PC-9 (cell line): Measurements from ENCODE around the gene RC3H2. TPM values are rescaled to one million over a fixed set of nuclear protein-coding genes. Genes with fewer than 3 reads are reported as not detected.

Source experiments
- BruUV-seq: library from RNA; stranded (reverse); fragments of 400-500 nt; replicated peaks from 2 replicates; lab custom pipeline; 2021; lab: Mats Ljungman, UMichigan
- CTCF ChIA-PET: fragments of 300-600 bp; sonication (Branson Sonifier 250); formaldehyde crosslinking; loops from one replicate; lab custom pipeline; 2022; ENCODE audit warnings: antibody characterized with exemption; lab: Charles Lee
- POLR2A ChIA-PET: fragments of 300-600 bp; sonication (Branson Sonifier 250); formaldehyde crosslinking; loops from one replicate; lab custom pipeline; 2022; ENCODE audit warnings: antibody characterized with exemption; ENCODE audit not compliant: unreplicated experiment; lab: Charles Lee
- DNase-seq, 2 experiments: peaks; one replicate each; pipeline versions ENCODE4 v3.0.0 to v3.0.0-alpha.2; 2015 to 2022; ENCODE audit warnings: mixed read lengths in 1 of 2
- H2AFZ ChIP-seq: fragments of 200-600 bp; sonication (generic); 2 replicates; pipeline ENCODE4 v1.8.1; 2017; ENCODE audit warnings: antibody characterized with exemption
- H3F3A ChIP-seq: fragments of 200-600 bp; sonication (generic); 2 replicates; pipeline ENCODE4 v1.8.1; 2017; ENCODE audit warnings: antibody characterized with exemption, mild to moderate bottlenecking, low read depth; ENCODE audit not compliant: insufficient read depth
- H3K27ac ChIP-seq: fragments of 200-600 bp; sonication (generic); 2 replicates; pipeline ENCODE4 v1.6.1; 2016; ENCODE audit warnings: mixed run types
- H3K27me3 ChIP-seq: fragments of 200-600 bp; sonication (generic); 2 replicates; pipeline ENCODE4 v1.6.1; 2016; ENCODE audit warnings: low read depth, mixed run types; ENCODE audit not compliant: insufficient read depth
- H3K36me3 ChIP-seq: fragments of 200-600 bp; sonication (generic); 2 replicates; pipeline ENCODE4 v1.6.1; 2016; ENCODE audit warnings: low read depth, mixed run types
- H3K4me1 ChIP-seq: fragments of 200-600 bp; sonication (generic); replicated peaks from 2 replicates; pipeline ENCODE4 v1.6.1; 2016; ENCODE audit warnings: mixed run types; ENCODE audit not compliant: insufficient read depth
- H3K4me2 ChIP-seq: fragments of 200-600 bp; sonication (generic); 2 replicates; pipeline ENCODE4 v1.6.1; 2017; ENCODE audit warnings: mixed run types
- H3K4me3 ChIP-seq: fragments of 200-600 bp; sonication (generic); 2 replicates; pipeline ENCODE4 v1.6.1; 2016; ENCODE audit warnings: mixed run types
- H3K79me2 ChIP-seq: fragments of 200-600 bp; sonication (generic); 2 replicates; pipeline ENCODE4 v1.6.1; 2017; ENCODE audit warnings: low read depth, mixed run types
- H3K9me2 ChIP-seq: fragments of 200-600 bp; sonication (generic); 2 replicates; pipeline ENCODE4 v1.8.1; 2017; ENCODE audit warnings: mild to moderate bottlenecking; ENCODE audit not compliant: insufficient read depth
- H3K9me3 ChIP-seq: fragments of 200-600 bp; sonication (generic); 2 replicates; pipeline ENCODE4 v1.8.1; 2016; ENCODE audit warnings: low read depth; ENCODE audit not compliant: insufficient read depth
- H4K20me1 ChIP-seq: fragments of 200-600 bp; sonication (generic); 2 replicates; pipeline ENCODE4 v1.8.1; 2017; ENCODE audit not compliant: insufficient read depth
- CTCF ChIP-seq: fragments of 200-600 bp; sonication (generic); conservative IDR thresholded peaks from 2 replicates; pipeline ENCODE4 v1.6.1; 2017; ENCODE audit warnings: mixed run types, antibody characterized with exemption, mild to moderate bottlenecking, moderate library complexity
- EZH2 ChIP-seq: fragments of 200-600 bp; sonication (generic); IDR thresholded peaks from 2 replicates; pipeline ENCODE4 v1.8.0; 2017; ENCODE audit warnings: antibody characterized with exemption, low read depth
- intact Hi-C: fragments of 100-400 bp; cut with micrococcal nuclease; formaldehyde crosslinking; loops from one replicate; pipeline ENCODE4 v1.10.0; 2022; ENCODE audit not compliant: unreplicated experiment
- total RNA-seq: library from RNA; stranded (reverse); gene quantifications from 2 replicates; pipeline ENCODE4 v1.2.3, GENCODE V29; 2021

RC3H2 gene
- total RNA-seq, 1 experiment from 2014 or later: 58.8 TPM

GRCh38 chr9:122819326-122819725, 85.8 kb downstream of the RC3H2 start:
- Histone ChIP-seq H3K27ac (no peak overlapping the region), H3K9me3 (no peaks in the 10 kb centered on the region), H3K79me2 (no peaks in the 10 kb centered on the region; the same call in 1 of the 2 replicates), H3K4me3 (no peak overlapping the region), H3K4me2 (no peak overlapping the region), H3K9me2 (no peaks in the 10 kb centered on the region), H3K36me3 (peaks cover 10% of the 10 kb centered on the region), H3F3A (no peaks in the 10 kb centered on the region), H4K20me1 (no peaks in the 10 kb centered on the region), H3K4me1 (no peaks in the 10 kb centered on the region), H3K27me3 (no peaks in the 10 kb centered on the region), H2AFZ (no peak overlapping the region)
- no TSS peak for BruUV-seq
- no peak for TF ChIP-seq EZH2
- TF ChIP-seq CTCF: no peak
- intact Hi-C loops: loop anchor here (10.0 kb wide), 1 partner anchor 1275 kb away; no protein-coding TSS in a partner anchor
- DNase-seq: no peak
- ChIA-PET POLR2A (no interaction called here), CTCF (no interaction called here)

- no peaks in the 10 kb centered on the region for H3F3A ChIP-seq
- no peaks in the 10 kb centered on the region for H3K79me2 ChIP-seq
- H3K4me2 ChIP-seq: no peak overlapping the region
- no peak for TF ChIP-seq CTCF
- no peak for TF ChIP-seq EZH2
- BruUV-seq: no TSS peak
- intact Hi-C loops: loop anchor here (10.0 kb wide), 1 partner anchor 1272 kb away; no protein-coding TSS in a partner anchor
- ChIA-PET CTCF (no interaction called here), POLR2A (no interaction called here)
- H3K27me3 ChIP-seq: no peaks in the 10 kb centered on the region
- no peak for DNase-seq
- H3K9me3 ChIP-seq: no peaks in the 10 kb centered on the region
- no peaks in the 10 kb centered on the region for H4K20me1 ChIP-seq
- no peak overlapping the region for H3K4me3 ChIP-seq
- no peak overlapping the region for H3K27ac ChIP-seq
- H3K9me2 ChIP-seq: no peaks in the 10 kb centered on the region
- H3K36me3 ChIP-seq: peaks cover 10% of the 10 kb centered on the region; the same call in 1 of the 2 replicates
- H3K4me1 ChIP-seq: no peaks in the 10 kb centered on the region
- H2AFZ ChIP-seq: no peak overlapping the region
Measured at GRCh38 chr9:122816163-122816867, 88.8 kb downstream of the RC3H2 start.

GRCh38 chr9:122815544-122815943, 89.6 kb downstream of the RC3H2 start:
- CTCF ChIA-PET: no interaction called here

More at GRCh38 chr9:122815544-122815943, 89.6 kb downstream of the RC3H2 start:
- DNase-seq: no peak
- Histone ChIP-seq H4K20me1 (no peaks in the 10 kb centered on the region), H3K9me2 (no peaks in the 10 kb centered on the region), H3K4me2 (no peak overlapping the region), H3K27ac (no peak overlapping the region), H3K4me3 (no peak overlapping the region), H3K4me1 (no peaks in the 10 kb centered on the region), H3K79me2 (no peaks in the 10 kb centered on the region), H3K36me3 (peaks cover 10% of the 10 kb centered on the region; the same call in 1 of the 2 replicates), H2AFZ (no peak overlapping the region), H3K9me3 (no peaks in the 10 kb centered on the region), H3F3A (no peaks in the 10 kb centered on the region), H3K27me3 (no peaks in the 10 kb centered on the region)
- TF ChIP-seq CTCF (no peak), EZH2 (no peak)
- no TSS peak for BruUV-seq
- intact Hi-C loops: loop anchor here (10.0 kb wide), 1 partner anchor 1271 kb away; no protein-coding TSS in a partner anchor
- POLR2A ChIA-PET: no interaction called here
